Measurements from ENCODE around the gene WDR46. TPM values are rescaled to one million over a fixed set of nuclear protein-coding genes. Genes with fewer than 3 reads are reported as not detected.

Gene WDR46
- total RNA-seq, 2 donors from 2014 or later: 41.3 to 47.2 TPM

- H3K9me3 ChIP-seq: no peaks in the 10 kb centered on the region
- no peak overlapping the region for H3K4me3 ChIP-seq
- H3K36me3 ChIP-seq: no peaks in the 10 kb centered on the region
- intact Hi-C loops (cut with DNase I): no loop called here
- no peak for DNase-seq (ENCODE audit: low spot score)
- no peaks in the 10 kb centered on the region for H3K4me1 ChIP-seq (replicated peaks)
- no peak overlapping the region for H3K27ac ChIP-seq
- 81% methylated on average over 5 of the region's 5 CpGs for WGBS
- H3K27me3 ChIP-seq (replicated peaks; ENCODE audit: insufficient read depth): no peaks in the 10 kb centered on the region
- TF ChIP-seq POLR2A (IDR thresholded peaks at IDR 0.05): no peak
These were observed 30.0 kb downstream of the WDR46 start for GRCh38 chr6:33259032-33259431.

GRCh38 chr6:33254591-33254990 lies 34.4 kb downstream of the WDR46 start:
- no peak for DNase-seq (ENCODE audit: low spot score)
- Histone ChIP-seq H3K9me3 (no peaks in the 10 kb centered on the region), H3K27ac (no peak overlapping the region), H3K36me3 (no peaks in the 10 kb centered on the region), H3K4me1 (replicated peaks) (no peaks in the 10 kb centered on the region), H3K4me3 (no peak overlapping the region), H3K27me3 (replicated peaks; ENCODE audit: insufficient read depth) (no peaks in the 10 kb centered on the region)
- intact Hi-C loops (cut with DNase I): no loop called here
- WGBS: 90% methylated on average over 4 of the region's 4 CpGs
- no peak for TF ChIP-seq CTCF (IDR thresholded peaks at IDR 0.05)
- no peak for TF ChIP-seq POLR2A (IDR thresholded peaks at IDR 0.05)
- no peak for TF ChIP-seq POLR2AphosphoS5 (IDR thresholded peaks at IDR 0.05)

- intact Hi-C loops (cut with DNase I): no loop called here
- no peak overlapping the region for H3K4me3 ChIP-seq
- H3K27ac ChIP-seq: no peak overlapping the region
- no peaks in the 10 kb centered on the region for H3K9me3 ChIP-seq
- TF ChIP-seq CTCF (IDR thresholded peaks at IDR 0.05) (no peak), POLR2A (IDR thresholded peaks at IDR 0.05) (no peak), POLR2AphosphoS5 (IDR thresholded peaks at IDR 0.05) (no peak)
- no peak for DNase-seq (ENCODE audit: low spot score)
- H3K36me3 ChIP-seq: no peaks in the 10 kb centered on the region
- H3K4me1 ChIP-seq (replicated peaks): no peaks in the 10 kb centered on the region
- H3K27me3 ChIP-seq (replicated peaks; ENCODE audit: insufficient read depth): no peaks in the 10 kb centered on the region
These were observed 36.3 kb downstream of the WDR46 start for GRCh38 chr6:33252759-33253158.

GRCh38 chr6:33251395-33252012 lies 37.5 kb downstream of the WDR46 start:
- intact Hi-C loops (cut with DNase I): no loop called here
- Histone ChIP-seq H3K4me3 (no peak overlapping the region), H3K36me3 (no peaks in the 10 kb centered on the region), H3K27me3 (replicated peaks; ENCODE audit: insufficient read depth) (no peaks in the 10 kb centered on the region), H3K27ac (no peak overlapping the region), H3K9me3 (no peaks in the 10 kb centered on the region), H3K4me1 (replicated peaks) (no peaks in the 10 kb centered on the region)
- no peak for DNase-seq (ENCODE audit: low spot score)
- WGBS: 91% methylated on average over 6 of the region's 6 CpGs
- TF ChIP-seq CTCF (IDR thresholded peaks at IDR 0.05): no peak
- TF ChIP-seq POLR2A (IDR thresholded peaks at IDR 0.05): no peak
- TF ChIP-seq POLR2AphosphoS5 (IDR thresholded peaks at IDR 0.05): no peak

GRCh38 chr6:33250731-33251130 lies 38.3 kb downstream of the WDR46 start:
- TF ChIP-seq POLR2A (IDR thresholded peaks at IDR 0.05) (no peak), CTCF (IDR thresholded peaks at IDR 0.05) (no peak), POLR2AphosphoS5 (IDR thresholded peaks at IDR 0.05) (no peak)
- H3K4me1 ChIP-seq (replicated peaks): no peaks in the 10 kb centered on the region
- H3K27me3 ChIP-seq (replicated peaks; ENCODE audit: insufficient read depth): no peaks in the 10 kb centered on the region
- intact Hi-C loops (cut with DNase I): no loop called here
- no peaks in the 10 kb centered on the region for H3K9me3 ChIP-seq
- 89% methylated on average over 13 of the region's 13 CpGs for WGBS
- H3K36me3 ChIP-seq: no peaks in the 10 kb centered on the region
- no peak for DNase-seq (ENCODE audit: low spot score)
- H3K4me3 ChIP-seq: no peak overlapping the region
- H3K27ac ChIP-seq: no peak overlapping the region
